Activated CD8-positive, alpha-beta memory T cell treated with anti-CD3 and anti-CD28 coated beads, Interleukin-2, amount 10 ng/mL, durations not matched to agents 7 days and 5 days (primary cell): Measurements from ENCODE around the gene PARVB. TPM values are rescaled to one million over a fixed set of nuclear protein-coding genes. Genes with fewer than 3 reads are reported as not detected.

Experiments used
- ATAC-seq: fragments of 150-1000 bp; cut with Tn5 transposase; one replicate; pipeline ENCODE4 v1.10.0; 2021; ENCODE audit warnings: moderate library complexity
- CTCF ChIA-PET: fragments of 350-600 bp; sonication (Branson Sonifier 250); formaldehyde crosslinking; loops from one replicate; lab custom pipeline; 2021; ENCODE audit warnings: antibody characterized with exemption; lab: Charles Lee
- DNase-seq: peaks from one replicate; pipeline ENCODE4 v3.0.0-alpha.2; 2020
- H3K27ac Mint-ChIP-seq: one replicate; pipeline ENCODE4 v1.8.0; 2021; ENCODE audit warnings: mild to moderate bottlenecking, mixed read lengths
- H3K27me3 Mint-ChIP-seq: one replicate; pipeline ENCODE4 v1.8.0; 2021; ENCODE audit warnings: mixed read lengths
- H3K36me3 Mint-ChIP-seq: one replicate; pipeline ENCODE4 v1.8.0; 2021; ENCODE audit warnings: mild to moderate bottlenecking, mixed read lengths
- H3K4me1 Mint-ChIP-seq: one replicate; pipeline ENCODE4 v1.8.0; 2021; ENCODE audit warnings: mixed read lengths
- H3K4me3 Mint-ChIP-seq: one replicate; pipeline ENCODE4 v1.8.0; 2021; ENCODE audit warnings: mild to moderate bottlenecking, moderate library complexity, mixed read lengths
- H3K9me3 Mint-ChIP-seq: one replicate; pipeline ENCODE4 v1.8.0; 2022; ENCODE audit warnings: low read depth, mixed read lengths
- total RNA-seq, 2 experiments: library from RNA; stranded (reverse); gene quantifications; one replicate each; pipeline ENCODE4 v1.2.3, GENCODE V29; 2021

PARVB gene
- total RNA-seq, 2 experiments from 2014 or later = 56.9 to 66.9 TPM

GRCh38 chr22:44136112-44136511 is 112.0 kb downstream of the PARVB start:
- no peak overlapping the region for H3K4me3 Mint-ChIP-seq
- H3K9me3 Mint-ChIP-seq = peaks cover 4% of the 10 kb centered on the region
- no peaks in the 10 kb centered on the region for H3K4me1 Mint-ChIP-seq
- H3K36me3 Mint-ChIP-seq = peaks cover 52% of the 10 kb centered on the region
- no peak overlapping the region for H3K27ac Mint-ChIP-seq
- no peaks in the 10 kb centered on the region for H3K27me3 Mint-ChIP-seq
- ATAC-seq = no peak
- no peak for DNase-seq
- CTCF ChIA-PET = interaction anchor here (1.5 kb wide), 1 partner anchor 55 kb away, joined by 3 read pairs; no protein-coding TSS in a partner anchor

- H3K27ac Mint-ChIP-seq = no peak overlapping the region
- no peaks in the 10 kb centered on the region for H3K4me1 Mint-ChIP-seq
- H3K4me3 Mint-ChIP-seq = no peak overlapping the region
- peaks cover 4% of the 10 kb centered on the region for H3K9me3 Mint-ChIP-seq
- no peak for DNase-seq
- ATAC-seq = no peak
- no peaks in the 10 kb centered on the region for H3K27me3 Mint-ChIP-seq
- CTCF ChIA-PET = interaction anchor here (1.5 kb wide), 1 partner anchor 56 kb away, joined by 3 read pairs; no protein-coding TSS in a partner anchor
- H3K36me3 Mint-ChIP-seq = peaks cover 52% of the 10 kb centered on the region
Observed at GRCh38 chr22:44136786-44137185, 112.7 kb downstream of the PARVB start.

- H3K4me3 Mint-ChIP-seq = no peak overlapping the region
- no peaks in the 10 kb centered on the region for H3K4me1 Mint-ChIP-seq
- H3K27me3 Mint-ChIP-seq = no peaks in the 10 kb centered on the region
- ATAC-seq (no peak), DNase-seq (no peak)
- H3K27ac Mint-ChIP-seq = no peak overlapping the region
- CTCF ChIA-PET = no interaction called here
- H3K9me3 Mint-ChIP-seq = peaks cover 4% of the 10 kb centered on the region
- H3K36me3 Mint-ChIP-seq = peaks cover 52% of the 10 kb centered on the region
Observed at GRCh38 chr22:44137415-44137814, 113.3 kb downstream of the PARVB start.

DNA sequence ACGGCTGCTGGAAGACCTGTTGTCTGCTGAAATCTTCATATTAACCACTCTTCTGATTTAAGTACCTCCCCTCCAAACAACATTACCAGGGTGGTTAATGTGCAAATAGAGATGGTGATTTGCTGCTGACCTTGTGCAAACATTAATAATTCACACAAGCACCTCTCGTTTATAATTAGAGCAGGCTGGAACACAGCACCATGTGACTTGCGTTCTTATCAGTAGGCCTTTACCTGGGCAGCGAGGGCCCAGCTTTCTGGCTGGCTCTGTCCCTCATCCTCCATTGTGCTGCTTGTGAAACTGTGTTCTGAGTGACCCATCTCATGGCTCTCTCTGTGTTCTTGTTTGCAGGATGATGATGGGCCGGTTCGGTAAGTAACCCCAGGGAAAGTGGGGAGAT is 115.7 kb downstream of the PARVB start:
- Mint-ChIP-seq H3K4me3 (no peak overlapping the region), H3K36me3 (peaks cover 41% of the 10 kb centered on the region), H3K27me3 (no peaks in the 10 kb centered on the region), H3K4me1 (no peaks in the 10 kb centered on the region), H3K27ac (no peak overlapping the region), H3K9me3 (peaks cover 4% of the 10 kb centered on the region)
- DNase-seq (no peak), ATAC-seq (no peak)
- CTCF ChIA-PET = no interaction called here

DNA sequence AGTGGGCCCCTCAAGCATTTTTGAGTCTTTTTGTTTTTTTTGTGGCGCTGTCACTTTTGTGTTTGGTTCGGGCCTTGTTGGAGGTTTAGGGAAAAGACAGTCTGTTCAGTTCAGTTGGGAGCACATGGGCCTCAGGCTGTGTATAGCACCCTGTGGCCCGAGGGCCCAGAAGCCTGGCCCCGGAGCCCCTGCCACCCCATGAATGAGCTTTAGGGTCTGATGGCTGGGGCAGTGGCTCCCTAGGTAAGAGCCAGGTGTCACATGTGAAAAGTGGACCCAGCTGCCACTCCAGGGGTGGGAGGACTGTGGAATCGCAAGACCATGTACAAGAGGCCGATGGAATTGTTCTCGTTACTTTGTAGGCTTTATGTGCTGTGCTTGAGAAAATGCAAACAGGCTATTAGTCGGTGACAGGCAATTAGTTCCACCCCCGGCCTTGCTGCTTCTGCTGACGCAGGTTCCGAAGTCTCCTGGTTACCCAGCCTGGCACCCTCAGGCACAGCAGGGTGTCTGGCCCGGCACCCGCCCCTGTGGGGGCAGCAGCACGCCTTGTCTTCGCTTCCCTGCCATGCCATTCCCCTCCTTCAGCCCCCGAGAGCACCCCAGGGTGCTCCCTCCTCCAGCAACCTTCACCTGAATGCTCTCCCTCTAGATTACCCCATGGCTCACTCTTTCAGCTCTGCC is 118.5 kb downstream of the PARVB start:
- no peak overlapping the region for H3K27ac Mint-ChIP-seq

DNA sequence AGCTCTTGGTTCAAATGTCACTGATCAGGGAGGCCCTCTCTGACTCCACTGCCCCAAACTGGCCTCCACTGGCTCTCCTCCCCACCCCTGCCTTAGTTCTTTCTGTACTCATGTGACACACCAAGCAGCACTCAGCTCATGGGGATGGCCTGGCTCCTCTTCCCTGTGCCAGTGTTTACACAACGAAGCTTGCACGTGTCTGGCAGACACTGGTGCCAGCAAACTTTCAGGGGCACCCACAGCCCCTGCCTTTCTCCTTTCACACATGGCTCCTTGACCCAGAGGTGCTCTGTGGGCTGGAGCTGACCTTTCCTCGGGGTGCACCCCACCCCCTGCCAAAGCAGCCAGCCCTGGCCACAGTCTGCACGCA is 119.0 kb downstream of the PARVB start:
- Mint-ChIP-seq H3K4me3 (no peak overlapping the region), H3K27ac (peak overlapping the region; percentile 25), H3K9me3 (peaks cover 4% of the 10 kb centered on the region), H3K36me3 (peaks cover 13% of the 10 kb centered on the region), H3K4me1 (no peaks in the 10 kb centered on the region), H3K27me3 (no peaks in the 10 kb centered on the region)
- ATAC-seq (no peak), DNase-seq (no peak)
- CTCF ChIA-PET = interaction anchor here (1.6 kb wide), 1 partner anchor 150 kb away, joined by 3 read pairs; no protein-coding TSS in a partner anchor

More for the DNA sequence above, 118.5 kb downstream of the PARVB start:
- no peak for DNase-seq
- Mint-ChIP-seq H3K9me3 (peaks cover 4% of the 10 kb centered on the region), H3K27me3 (no peaks in the 10 kb centered on the region), H3K4me1 (no peaks in the 10 kb centered on the region), H3K36me3 (peaks cover 18% of the 10 kb centered on the region), H3K4me3 (no peak overlapping the region)
- no peak for ATAC-seq
- CTCF ChIA-PET = interaction anchor here (1.6 kb wide), 1 partner anchor 149 kb away, joined by 3 read pairs; no protein-coding TSS in a partner anchor

DNA sequence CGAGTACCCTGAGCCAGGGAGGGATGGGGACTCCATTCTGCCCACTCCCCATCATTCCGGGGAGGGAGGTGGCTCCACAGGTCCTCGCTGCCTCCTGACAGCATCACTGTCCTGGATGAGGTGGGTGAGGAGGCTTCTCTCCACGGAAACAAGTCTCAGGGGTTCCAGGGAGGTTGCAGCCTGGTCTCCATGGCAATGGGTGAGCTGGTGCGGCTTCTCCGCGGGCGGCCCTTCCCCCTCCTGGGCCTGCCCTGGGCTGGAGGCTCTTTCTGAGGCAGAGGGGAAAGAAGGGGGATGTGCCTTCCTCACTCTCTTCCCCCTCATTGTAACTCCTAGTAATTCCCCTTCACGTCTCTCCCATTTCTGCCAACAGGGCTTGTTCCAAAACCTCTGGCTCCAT is 119.5 kb downstream of the PARVB start:
- Mint-ChIP-seq H3K36me3 (peaks cover 8% of the 10 kb centered on the region), H3K4me1 (no peaks in the 10 kb centered on the region), H3K9me3 (peaks cover 4% of the 10 kb centered on the region), H3K27ac (no peak overlapping the region), H3K4me3 (no peak overlapping the region), H3K27me3 (no peaks in the 10 kb centered on the region)
- CTCF ChIA-PET = interaction anchor here (1.6 kb wide), 1 partner anchor 150 kb away, joined by 3 read pairs; no protein-coding TSS in a partner anchor
- no peak for ATAC-seq
- DNase-seq = no peak

GRCh38 chr22:44144046-44144569 is 120.0 kb downstream of the PARVB start:
- H3K4me1 Mint-ChIP-seq = no peaks in the 10 kb centered on the region
- no peak overlapping the region for H3K27ac Mint-ChIP-seq
- DNase-seq (no peak), ATAC-seq (no peak)
- peaks cover 4% of the 10 kb centered on the region for H3K36me3 Mint-ChIP-seq
- no peaks in the 10 kb centered on the region for H3K27me3 Mint-ChIP-seq
- no peak overlapping the region for H3K4me3 Mint-ChIP-seq
- CTCF ChIA-PET = no interaction called here
- peaks cover 4% of the 10 kb centered on the region for H3K9me3 Mint-ChIP-seq

- Mint-ChIP-seq H3K9me3 (peaks cover 4% of the 10 kb centered on the region), H3K4me3 (no peak overlapping the region), H3K36me3 (peaks cover 4% of the 10 kb centered on the region), H3K27ac (no peak overlapping the region), H3K27me3 (no peaks in the 10 kb centered on the region), H3K4me1 (no peaks in the 10 kb centered on the region)
- CTCF ChIA-PET = no interaction called here
- no peak for ATAC-seq
- no peak for DNase-seq
Observed at GRCh38 chr22:44145544-44145943, 121.4 kb downstream of the PARVB start.

- H3K36me3 Mint-ChIP-seq = peaks cover 6% of the 10 kb centered on the region
- H3K9me3 Mint-ChIP-seq = peaks cover 4% of the 10 kb centered on the region
- ATAC-seq = no peak
- CTCF ChIA-PET = no interaction called here
- peak overlapping the region; percentile 2 for H3K27ac Mint-ChIP-seq
- no peak overlapping the region for H3K4me3 Mint-ChIP-seq
- DNase-seq = no peak
- no peaks in the 10 kb centered on the region for H3K27me3 Mint-ChIP-seq
- H3K4me1 Mint-ChIP-seq = no peaks in the 10 kb centered on the region
Observed at GRCh38 chr22:44146088-44146861, 122.2 kb downstream of the PARVB start.

DNA sequence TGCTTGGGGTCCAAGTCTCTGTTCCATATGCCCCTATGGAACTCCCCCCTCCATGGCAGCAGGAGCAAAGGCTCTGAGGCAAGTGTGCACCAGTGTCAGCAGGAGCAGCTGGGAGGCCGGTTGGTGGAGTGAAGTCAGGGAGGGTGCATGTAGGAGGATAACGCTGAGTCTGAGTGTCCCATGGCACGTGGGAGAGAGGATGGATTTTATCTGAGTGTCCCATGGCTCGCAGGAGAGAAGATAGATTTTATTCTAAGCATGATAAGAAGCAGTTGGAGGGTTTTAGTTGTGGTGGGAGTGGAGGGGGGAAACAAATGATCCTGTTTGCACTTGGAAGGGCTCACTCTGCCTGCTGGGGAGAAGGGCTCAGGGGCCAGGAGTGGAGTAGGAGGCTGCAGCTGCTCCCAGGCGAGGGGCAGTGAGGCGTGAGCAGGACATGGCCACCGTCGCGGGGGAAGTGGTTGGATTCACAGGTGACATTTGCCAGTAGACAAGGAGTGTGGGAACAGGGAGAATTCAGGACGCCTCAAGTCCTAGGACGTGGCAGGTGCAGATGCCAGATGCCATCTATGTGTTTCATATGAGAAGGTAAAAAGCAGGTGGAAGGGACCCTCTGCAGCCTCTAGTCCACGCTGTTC is 123.0 kb downstream of the PARVB start:
- CTCF ChIA-PET = no interaction called here
- H3K9me3 Mint-ChIP-seq = peaks cover 4% of the 10 kb centered on the region
- no peak for DNase-seq
- peaks cover 8% of the 10 kb centered on the region for H3K36me3 Mint-ChIP-seq
- no peak for ATAC-seq
- no peaks in the 10 kb centered on the region for H3K27me3 Mint-ChIP-seq
- no peaks in the 10 kb centered on the region for H3K4me1 Mint-ChIP-seq
- H3K4me3 Mint-ChIP-seq = no peak overlapping the region
- no peak overlapping the region for H3K27ac Mint-ChIP-seq

- no peaks in the 10 kb centered on the region for H3K27me3 Mint-ChIP-seq
- H3K9me3 Mint-ChIP-seq = peaks cover 4% of the 10 kb centered on the region
- H3K36me3 Mint-ChIP-seq = peaks cover 10% of the 10 kb centered on the region
- ATAC-seq (no peak), DNase-seq (no peak)
- H3K4me3 Mint-ChIP-seq = no peak overlapping the region
- no peaks in the 10 kb centered on the region for H3K4me1 Mint-ChIP-seq
- CTCF ChIA-PET = no interaction called here
- H3K27ac Mint-ChIP-seq = no peak overlapping the region
Observed at GRCh38 chr22:44147821-44148574, 123.9 kb downstream of the PARVB start.

DNA sequence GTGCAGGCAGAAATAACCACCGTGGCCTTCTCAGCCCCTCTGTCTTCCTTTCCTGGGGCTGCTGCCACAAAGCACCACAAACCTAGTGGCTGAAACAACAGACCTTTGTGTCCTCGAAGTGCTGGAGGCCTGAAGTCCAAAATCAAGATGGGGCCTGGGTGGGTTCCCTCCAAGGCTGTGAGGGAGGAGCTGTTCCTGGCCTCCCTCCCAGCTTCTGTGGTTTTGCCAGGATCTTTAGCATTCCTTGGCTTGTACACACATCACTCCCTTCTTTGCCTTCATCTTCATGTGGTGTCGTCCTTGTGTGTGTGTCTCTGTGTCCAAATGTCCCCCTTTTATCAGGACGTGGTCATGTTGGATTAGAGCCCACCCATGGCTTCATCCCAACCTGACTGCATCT is 127.6 kb downstream of the PARVB start:
- CTCF ChIA-PET = no interaction called here
- H3K4me1 Mint-ChIP-seq = no peaks in the 10 kb centered on the region
- ATAC-seq (no peak), DNase-seq (no peak)
- H3K27ac Mint-ChIP-seq = no peak overlapping the region
- peaks cover 6% of the 10 kb centered on the region for H3K36me3 Mint-ChIP-seq
- H3K9me3 Mint-ChIP-seq = no peaks in the 10 kb centered on the region
- no peak overlapping the region for H3K4me3 Mint-ChIP-seq
- H3K27me3 Mint-ChIP-seq = no peaks in the 10 kb centered on the region
